ENCODE results near the gene ASZ1. TPM values are rescaled to one million over a fixed set of nuclear protein-coding genes. Genes with fewer than 3 reads are reported as not detected.
"Not testable (repeated sequence)": the region's sequence is repeated elsewhere in the genome, so short reads cannot be mapped to it uniquely, and the experiment has no call there.

The ASZ1 gene
- total RNA-seq, 2 experiments from 2014 or later, result not detected

DNA sequence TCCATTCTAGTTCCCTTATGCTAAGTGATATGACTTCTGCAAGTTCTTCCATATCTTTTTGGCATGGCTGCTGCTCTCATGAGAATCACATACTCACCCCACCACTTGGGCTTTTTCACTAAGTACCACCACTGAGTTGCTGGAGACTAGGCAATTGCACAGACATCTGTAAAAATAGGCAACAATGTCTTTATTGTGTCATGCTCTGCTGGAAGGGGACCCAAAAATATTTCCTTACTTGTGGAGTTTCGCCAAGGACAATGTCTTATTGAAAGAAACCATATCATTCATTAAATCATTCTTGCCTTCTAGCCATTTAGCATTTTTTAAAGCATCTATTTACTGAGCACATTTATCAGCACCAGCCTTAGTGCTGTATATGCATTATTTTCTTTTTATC, 17.4 kb upstream of the ASZ1 start:
- TF ChIP-seq, protein P1, sequence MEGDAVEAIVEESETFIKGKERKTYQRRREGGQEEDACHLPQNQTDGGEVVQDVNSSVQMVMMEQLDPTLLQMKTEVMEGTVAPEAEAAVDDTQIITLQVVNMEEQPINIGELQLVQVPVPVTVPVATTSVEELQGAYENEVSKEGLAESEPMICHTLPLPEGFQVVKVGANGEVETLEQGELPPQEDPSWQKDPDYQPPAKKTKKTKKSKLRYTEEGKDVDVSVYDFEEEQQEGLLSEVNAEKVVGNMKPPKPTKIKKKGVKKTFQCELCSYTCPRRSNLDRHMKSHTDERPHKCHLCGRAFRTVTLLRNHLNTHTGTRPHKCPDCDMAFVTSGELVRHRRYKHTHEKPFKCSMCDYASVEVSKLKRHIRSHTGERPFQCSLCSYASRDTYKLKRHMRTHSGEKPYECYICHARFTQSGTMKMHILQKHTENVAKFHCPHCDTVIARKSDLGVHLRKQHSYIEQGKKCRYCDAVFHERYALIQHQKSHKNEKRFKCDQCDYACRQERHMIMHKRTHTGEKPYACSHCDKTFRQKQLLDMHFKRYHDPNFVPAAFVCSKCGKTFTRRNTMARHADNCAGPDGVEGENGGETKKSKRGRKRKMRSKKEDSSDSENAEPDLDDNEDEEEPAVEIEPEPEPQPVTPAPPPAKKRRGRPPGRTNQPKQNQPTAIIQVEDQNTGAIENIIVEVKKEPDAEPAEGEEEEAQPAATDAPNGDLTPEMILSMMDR (IDR thresholded peaks at IDR 0.05), result no peak
- ChIA-PET POLR2A (no interaction called here), CTCF (no interaction called here)
- DNase-seq, result no peak
- Mint-ChIP-seq H3K4me3 (no peak overlapping the region), H3K9me3 (peaks cover 3% of the 10 kb centered on the region), H3K27me3 (no peaks in the 10 kb centered on the region), H3K27ac (no peak overlapping the region), H3K4me1 (ENCODE audit: low read depth) (no peaks in the 10 kb centered on the region), H3K36me3 (ENCODE audit: low read depth) (no peaks in the 10 kb centered on the region)
- intact Hi-C loops (cut with micrococcal nuclease), result no loop called here
- ATAC-seq, result no peak

- peaks cover 5% of the 10 kb centered on the region for H3K4me1 Mint-ChIP-seq (ENCODE audit: low read depth)
- POLR2A ChIA-PET, result no interaction called here
- no peaks in the 10 kb centered on the region for H3K9me3 Mint-ChIP-seq
- intact Hi-C loops (cut with micrococcal nuclease), result no loop called here
- TF ChIP-seq, protein P1 (IDR thresholded peaks at IDR 0.05), result no peak
- H3K27ac Mint-ChIP-seq, result no peak overlapping the region
- peak; percentile 53 for ATAC-seq
- no peaks in the 10 kb centered on the region for H3K27me3 Mint-ChIP-seq
- CTCF ChIA-PET, result no interaction called here
- no peaks in the 10 kb centered on the region for H3K36me3 Mint-ChIP-seq (ENCODE audit: low read depth)
- DNase-seq, result peak; percentile 3
- no peak overlapping the region for H3K4me3 Mint-ChIP-seq
These were observed 8.3 kb upstream of the ASZ1 start for GRCh38 chr7:117435475-117436043.

DNA sequence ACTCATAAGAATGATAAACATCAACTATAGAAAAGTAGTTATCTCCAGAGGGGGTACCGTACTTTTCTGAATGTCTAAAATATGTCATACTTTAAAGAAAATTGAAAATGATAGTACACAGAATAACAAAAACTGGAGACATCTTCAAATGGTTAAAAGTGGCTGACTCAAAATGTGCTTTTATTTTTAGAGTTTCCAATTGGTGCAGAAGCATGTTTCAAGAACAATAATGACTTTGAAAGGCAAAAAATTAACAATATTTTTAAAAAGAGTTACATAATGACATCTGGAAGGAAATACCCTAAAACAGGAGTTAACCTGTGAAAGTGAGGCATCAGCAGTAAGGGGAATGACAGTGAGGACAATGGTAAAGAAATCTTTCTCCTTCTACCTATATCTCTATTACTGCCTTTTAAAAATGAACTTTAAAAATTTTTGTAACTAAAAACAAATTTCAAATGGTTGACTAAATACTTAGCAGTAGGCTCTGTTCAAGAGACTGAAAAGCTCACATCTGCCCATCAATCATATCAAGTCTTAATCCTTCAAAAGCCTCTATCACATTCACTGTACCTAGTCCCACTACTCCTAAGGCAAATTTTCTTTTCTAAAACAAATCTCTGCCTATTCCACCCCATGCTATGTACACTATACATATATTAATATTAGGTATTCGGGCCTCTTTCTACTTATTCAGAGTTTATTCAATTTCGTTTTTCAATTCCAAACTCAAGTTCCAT, 3.0 kb downstream of the ASZ1 start:
- DNase-seq (no peak), ATAC-seq (no peak)
- Mint-ChIP-seq H3K27ac (no peak overlapping the region), H3K9me3 (no peaks in the 10 kb centered on the region), H3K4me1 (ENCODE audit: low read depth) (no peaks in the 10 kb centered on the region), H3K27me3 (no peaks in the 10 kb centered on the region), H3K36me3 (ENCODE audit: low read depth) (no peaks in the 10 kb centered on the region), H3K4me3 (no peak overlapping the region)
- intact Hi-C loops (cut with micrococcal nuclease), result no loop called here
- TF ChIP-seq, protein P1 (IDR thresholded peaks at IDR 0.05), result no peak
- ChIA-PET CTCF (no interaction called here), POLR2A (no interaction called here)

DNA sequence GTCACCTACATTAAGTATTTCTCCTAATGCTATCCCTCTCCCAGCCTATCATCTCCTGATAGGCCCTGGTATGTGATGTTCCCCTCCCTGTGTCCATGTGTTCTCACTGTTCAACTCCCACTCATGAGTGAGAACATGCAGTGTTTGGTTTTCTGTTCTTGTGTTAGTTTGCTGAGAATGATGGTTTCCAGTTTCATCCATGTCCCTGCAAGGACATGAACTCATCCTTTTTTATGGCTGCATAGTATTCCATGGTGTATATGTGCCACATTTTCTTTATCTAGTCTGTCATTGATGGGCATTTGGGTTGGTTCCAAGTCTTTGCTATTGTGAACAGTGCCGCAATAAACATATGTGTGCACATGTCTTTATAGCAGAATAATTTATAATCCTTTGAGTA, 12.7 kb downstream of the ASZ1 start:
- H3K9me3 Mint-ChIP-seq; DNase-seq; H3K4me3 Mint-ChIP-seq; H3K27ac Mint-ChIP-seq; H3K4me1 Mint-ChIP-seq (ENCODE audit: low read depth); ATAC-seq; H3K27me3 Mint-ChIP-seq; H3K36me3 Mint-ChIP-seq (ENCODE audit: low read depth); CTCF ChIA-PET; POLR2A ChIA-PET; intact Hi-C loops (cut with micrococcal nuclease): not testable (repeated sequence)

DNA sequence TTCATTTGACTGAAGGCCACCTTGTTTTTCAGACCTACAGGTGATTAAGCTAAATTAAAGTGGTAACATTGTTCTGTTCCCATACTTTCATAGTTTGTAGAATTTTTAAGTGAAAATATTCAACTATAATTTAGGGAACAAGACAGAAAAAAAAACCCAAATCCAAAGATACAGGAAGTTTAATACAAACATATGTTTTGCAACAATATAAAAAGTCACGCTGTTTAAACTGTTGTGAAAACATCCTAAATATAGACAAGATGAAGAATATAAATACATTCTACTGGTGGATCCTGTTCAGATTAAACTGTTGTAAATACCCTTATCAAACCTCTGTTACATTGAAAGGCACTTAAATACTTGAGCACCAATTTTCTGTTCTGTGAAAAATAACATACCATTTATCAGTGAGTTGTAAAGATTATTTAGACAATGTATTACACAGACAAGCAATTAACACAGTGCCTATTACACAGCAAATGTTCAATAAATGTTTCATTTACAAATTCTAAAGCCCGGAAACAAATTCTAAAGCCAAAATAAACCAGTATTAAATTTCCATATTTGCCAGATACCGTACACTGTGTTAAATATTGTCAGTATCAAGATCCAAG, 14.2 kb downstream of the ASZ1 start:
- CTCF ChIA-PET, result no interaction called here
- no peaks in the 10 kb centered on the region for H3K9me3 Mint-ChIP-seq
- TF ChIP-seq, protein P1 (IDR thresholded peaks at IDR 0.05), result no peak
- H3K4me1 Mint-ChIP-seq (ENCODE audit: low read depth), result no peaks in the 10 kb centered on the region
- no peak overlapping the region for H3K4me3 Mint-ChIP-seq
- no peaks in the 10 kb centered on the region for H3K36me3 Mint-ChIP-seq (ENCODE audit: low read depth)
- ATAC-seq, result no peak
- DNase-seq, result no peak
- no peak overlapping the region for H3K27ac Mint-ChIP-seq
- intact Hi-C loops (cut with micrococcal nuclease), result no loop called here
- POLR2A ChIA-PET, result no interaction called here
- no peaks in the 10 kb centered on the region for H3K27me3 Mint-ChIP-seq
